Activated CD8-positive, alpha-beta T cell treated with anti-CD3 and anti-CD28 coated beads, Interleukin-2, amount 10 ng/mL, durations not matched to agents 7 days and 5 days (primary cell): ENCODE results near the gene NDRG2. TPM values are rescaled to one million over a fixed set of nuclear protein-coding genes. Genes with fewer than 3 reads are reported as not detected.

ENCODE experiments used
- ATAC-seq: fragments of 150-1000 bp; cut with Tn5 transposase; one replicate; pipeline ENCODE4 v1.10.0; 2021; ENCODE audit warnings: moderate library complexity
- CTCF ChIA-PET: fragments of 350-600 bp; sonication (Branson Sonifier 250); formaldehyde crosslinking; loops from one replicate; lab custom pipeline; 2021; ENCODE audit warnings: antibody characterized with exemption; lab: Charles Lee
- POLR2A ChIA-PET: fragments of 350-600 bp; sonication (Branson Sonifier 250); formaldehyde crosslinking; loops from one replicate; lab custom pipeline; 2021; ENCODE audit warnings: antibody characterized with exemption; lab: Charles Lee
- DNase-seq: peaks from one replicate; pipeline ENCODE4 v3.0.0-alpha.2; 2020
- H3K27ac Mint-ChIP-seq: one replicate; pipeline ENCODE4 v1.8.0; 2021; ENCODE audit warnings: mild to moderate bottlenecking, mixed read lengths
- H3K27me3 Mint-ChIP-seq: one replicate; pipeline ENCODE4 v1.8.0; 2021; ENCODE audit warnings: low read depth, mixed read lengths
- H3K36me3 Mint-ChIP-seq: one replicate; pipeline ENCODE4 v1.8.0; 2021; ENCODE audit warnings: low read depth, mixed read lengths
- H3K4me1 Mint-ChIP-seq: one replicate; pipeline ENCODE4 v1.8.0; 2021; ENCODE audit warnings: low read depth, mixed read lengths
- H3K4me3 Mint-ChIP-seq: one replicate; pipeline ENCODE4 v1.8.0; 2021; ENCODE audit warnings: mild to moderate bottlenecking, mixed read lengths
- H3K9me3 Mint-ChIP-seq: one replicate; pipeline ENCODE4 v1.8.0; 2022; ENCODE audit warnings: mixed read lengths; ENCODE audit not compliant: insufficient read depth
- total RNA-seq, 2 experiments: library from RNA; stranded (reverse); gene quantifications; one replicate each; pipeline ENCODE4 v1.2.3, GENCODE V29; 2021

NDRG2 gene
- total RNA-seq, 2 experiments from 2014 or later, result 6.2 to 7.6 TPM

GRCh38 chr14:21029917-21030316, 5.1 kb upstream of the NDRG2 start, which contains the start of gene TPPP2:
Gene TPPP2 (plus strand): TSS chr14:21030217. CDS start chr14:21030582, 365 bp downstream.
- no peak within 1 kb of the TSS for H3K4me3 Mint-ChIP-seq
- no peaks in the 10 kb centered on the region for H3K9me3 Mint-ChIP-seq
- CTCF ChIA-PET, result interaction anchor here (0.9 to 12.6 kb wide), 4 partner anchors 11 to 60 kb away, joined by 3 to 117 read pairs (median 8); no protein-coding TSS in a partner anchor
- POLR2A ChIA-PET, result no interaction called here
- no peak for ATAC-seq
- DNase-seq, result no peak
- H3K36me3 Mint-ChIP-seq, result no peaks in the 10 kb centered on the region
- H3K27ac Mint-ChIP-seq, result no peak within 1 kb of the TSS
- H3K4me1 Mint-ChIP-seq, result peaks cover 3% of the 10 kb centered on the region
- H3K27me3 Mint-ChIP-seq, result peaks cover 20% of the 10 kb centered on the region

- Mint-ChIP-seq H3K27ac (no peak overlapping the region), H3K36me3 (no peaks in the 10 kb centered on the region), H3K27me3 (peaks cover 30% of the 10 kb centered on the region), H3K4me1 (peaks cover 12% of the 10 kb centered on the region), H3K9me3 (no peaks in the 10 kb centered on the region), H3K4me3 (no peak overlapping the region)
- CTCF ChIA-PET, result interaction anchor here (0.7 to 12.6 kb wide), 2 partner anchors 11 to 66 kb away, joined by 3 to 117 read pairs; no protein-coding TSS in a partner anchor
- ATAC-seq (no peak), DNase-seq (no peak)
- POLR2A ChIA-PET, result no interaction called here
Observed at GRCh38 chr14:21026988-21027315, 2.1 kb upstream of the NDRG2 start.

DNA sequence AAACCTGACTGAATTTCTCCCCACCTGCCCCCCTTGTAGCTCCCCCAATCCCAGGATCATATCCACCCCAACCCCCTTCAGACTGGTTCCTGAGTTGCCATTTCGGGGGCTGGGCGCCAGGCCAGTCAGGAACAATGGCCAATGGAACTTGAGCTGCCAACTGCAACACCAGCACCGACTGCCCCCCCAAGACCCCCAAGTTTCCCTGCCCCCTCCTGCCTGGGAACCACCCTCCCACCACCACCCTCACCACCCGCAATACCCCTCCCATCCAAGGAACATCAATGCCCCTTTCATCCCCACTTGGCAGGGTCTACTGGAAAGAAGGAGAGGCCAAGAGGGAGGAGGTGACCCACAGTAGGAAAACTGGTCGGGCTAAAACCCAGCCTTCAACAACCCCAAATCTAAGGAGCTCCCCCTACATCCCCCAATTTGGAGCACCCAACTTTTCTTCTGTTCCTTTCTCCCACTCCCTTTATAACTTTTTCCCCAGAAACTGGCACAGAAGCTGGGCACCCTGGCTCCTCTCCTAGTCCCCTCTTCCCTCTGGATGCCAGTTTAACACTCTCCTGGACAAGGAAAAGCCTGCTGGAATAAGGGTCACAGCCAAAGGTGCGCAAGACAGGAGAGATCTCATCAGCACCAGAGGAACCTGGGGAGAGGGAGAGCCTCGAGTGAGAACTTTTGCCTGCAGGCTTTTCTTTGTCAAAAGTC, 1.6 kb upstream of the NDRG2 start:
- H3K4me1 Mint-ChIP-seq, result peaks cover 12% of the 10 kb centered on the region
- DNase-seq, result no peak
- no peak overlapping the region for H3K4me3 Mint-ChIP-seq
- no peak overlapping the region for H3K27ac Mint-ChIP-seq
- H3K27me3 Mint-ChIP-seq, result peaks cover 30% of the 10 kb centered on the region
- no peaks in the 10 kb centered on the region for H3K36me3 Mint-ChIP-seq
- ATAC-seq, result no peak
- ChIA-PET CTCF (interaction anchor here (0.7 to 12.6 kb wide), 2 partner anchors 11 to 66 kb away, joined by 3 to 117 read pairs; no protein-coding TSS in a partner anchor), POLR2A (no interaction called here)
- H3K9me3 Mint-ChIP-seq, result no peaks in the 10 kb centered on the region

DNA sequence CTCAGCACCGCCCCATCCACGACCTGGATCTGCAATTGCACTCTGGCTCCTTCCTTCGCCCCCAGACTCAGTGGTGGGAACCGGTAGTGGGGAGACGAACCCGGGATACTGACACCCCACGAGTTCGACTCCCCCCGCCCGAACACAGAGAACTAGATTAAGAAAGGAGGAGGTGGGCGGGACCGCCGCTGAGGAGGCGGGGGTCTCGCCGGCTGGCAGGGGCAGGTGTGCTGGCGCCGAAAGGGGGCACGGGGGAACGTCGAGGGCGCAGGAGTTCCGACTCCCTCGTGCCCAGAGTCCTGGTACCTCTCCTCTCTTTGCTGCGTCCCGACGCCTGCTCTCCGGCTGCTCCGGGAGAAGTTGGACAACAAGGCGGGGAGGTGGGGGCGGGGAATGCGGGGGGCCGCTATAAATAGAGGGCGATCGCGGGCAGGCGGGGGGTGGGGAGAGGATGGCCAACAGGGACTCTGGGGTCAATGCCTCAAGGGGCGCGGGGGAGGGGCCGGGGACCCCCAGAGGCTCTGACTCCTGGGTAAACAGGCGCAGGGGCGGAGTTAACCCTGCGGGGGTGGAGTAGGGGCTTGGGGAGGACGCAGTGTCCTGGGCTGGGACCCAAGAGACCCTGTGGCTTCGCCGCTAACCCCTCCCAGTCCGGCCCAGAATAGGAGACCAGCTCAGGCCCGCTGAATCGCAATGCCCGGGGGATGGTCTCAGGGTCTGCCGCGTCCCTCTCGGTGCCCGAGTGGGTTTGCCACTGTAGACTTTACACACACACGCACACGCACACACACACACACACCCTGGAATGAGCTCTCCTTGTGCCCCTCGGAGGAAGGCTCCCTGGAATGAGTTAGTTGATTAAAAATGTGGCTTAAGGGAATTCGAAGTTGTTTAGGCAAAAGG, 761 bp upstream of the NDRG2 start:
- Mint-ChIP-seq H3K27me3 (peaks cover 30% of the 10 kb centered on the region), H3K9me3 (no peaks in the 10 kb centered on the region), H3K4me1 (peaks cover 12% of the 10 kb centered on the region), H3K27ac (no peak overlapping the region), H3K4me3 (peak overlapping the region; percentile 72), H3K36me3 (no peaks in the 10 kb centered on the region)
- ChIA-PET POLR2A (no interaction called here), CTCF (interaction anchor here (3.1 to 12.6 kb wide), 2 partner anchors 10 to 11 kb away, joined by 22 to 117 read pairs; no protein-coding TSS in a partner anchor)
- ATAC-seq (no peak), DNase-seq (no peak)

GRCh38 chr14:21023817-21024584, 860 bp downstream of the NDRG2 start:
- peak overlapping the region; percentile 13 for H3K27ac Mint-ChIP-seq
- H3K4me1 Mint-ChIP-seq, result peaks cover 12% of the 10 kb centered on the region
- peaks cover 30% of the 10 kb centered on the region for H3K27me3 Mint-ChIP-seq
- peak overlapping the region; percentile 65 for H3K4me3 Mint-ChIP-seq
- DNase-seq (peak; percentile 31), ATAC-seq (no peak)
- H3K36me3 Mint-ChIP-seq, result no peaks in the 10 kb centered on the region
- no peaks in the 10 kb centered on the region for H3K9me3 Mint-ChIP-seq
- CTCF ChIA-PET, result interaction anchor here (1.0 to 3.1 kb wide), 7 partner anchors 9 to 80 kb away, joined by 3 to 22 read pairs (median 4); no protein-coding TSS in a partner anchor
- POLR2A ChIA-PET, result interaction anchor here (0.7 to 0.8 kb wide), 2 partner anchors 9 to 233 kb away, joined by 3 read pairs; no protein-coding TSS in a partner anchor

DNA sequence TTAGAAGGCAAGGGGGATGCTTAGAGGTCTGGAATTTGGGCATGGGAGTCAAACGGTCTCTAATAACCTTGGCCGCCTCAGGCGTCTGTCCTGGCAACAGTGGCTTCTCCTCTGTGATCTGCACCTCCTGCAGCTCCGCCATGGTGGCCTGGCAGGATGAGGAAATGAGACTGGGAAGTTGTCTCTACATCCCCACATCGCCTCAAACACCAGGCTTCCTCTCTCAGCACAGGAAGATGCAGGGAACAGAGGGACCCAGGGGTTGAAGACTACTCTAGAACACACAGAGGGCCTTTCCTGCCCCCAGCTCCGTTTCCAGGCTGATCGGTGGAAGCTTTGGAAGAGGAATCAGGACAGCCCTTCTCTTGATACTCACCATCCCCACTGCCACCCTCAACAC, 1.7 kb downstream of the NDRG2 start:
- Mint-ChIP-seq H3K9me3 (no peaks in the 10 kb centered on the region), H3K27me3 (peaks cover 30% of the 10 kb centered on the region), H3K27ac (no peak overlapping the region), H3K36me3 (no peaks in the 10 kb centered on the region), H3K4me3 (no peak overlapping the region), H3K4me1 (peaks cover 12% of the 10 kb centered on the region)
- ChIA-PET POLR2A (no interaction called here), CTCF (interaction anchor here (1.2 to 3.1 kb wide), 4 partner anchors 9 to 81 kb away, joined by 3 to 22 read pairs (median 6); no protein-coding TSS in a partner anchor)
- DNase-seq (no peak), ATAC-seq (no peak)

GRCh38 chr14:21022686-21023085, 2.2 kb downstream of the NDRG2 start:
- ChIA-PET POLR2A (no interaction called here), CTCF (interaction anchor here (1.2 to 3.1 kb wide), 3 partner anchors 8 to 82 kb away, joined by 3 to 22 read pairs (median 9); no protein-coding TSS in a partner anchor)
- H3K27ac Mint-ChIP-seq, result no peak overlapping the region
- DNase-seq (no peak), ATAC-seq (no peak)
- H3K4me1 Mint-ChIP-seq, result peaks cover 12% of the 10 kb centered on the region
- H3K4me3 Mint-ChIP-seq, result no peak overlapping the region
- H3K27me3 Mint-ChIP-seq, result peaks cover 30% of the 10 kb centered on the region
- H3K9me3 Mint-ChIP-seq, result no peaks in the 10 kb centered on the region
- H3K36me3 Mint-ChIP-seq, result no peaks in the 10 kb centered on the region

DNA sequence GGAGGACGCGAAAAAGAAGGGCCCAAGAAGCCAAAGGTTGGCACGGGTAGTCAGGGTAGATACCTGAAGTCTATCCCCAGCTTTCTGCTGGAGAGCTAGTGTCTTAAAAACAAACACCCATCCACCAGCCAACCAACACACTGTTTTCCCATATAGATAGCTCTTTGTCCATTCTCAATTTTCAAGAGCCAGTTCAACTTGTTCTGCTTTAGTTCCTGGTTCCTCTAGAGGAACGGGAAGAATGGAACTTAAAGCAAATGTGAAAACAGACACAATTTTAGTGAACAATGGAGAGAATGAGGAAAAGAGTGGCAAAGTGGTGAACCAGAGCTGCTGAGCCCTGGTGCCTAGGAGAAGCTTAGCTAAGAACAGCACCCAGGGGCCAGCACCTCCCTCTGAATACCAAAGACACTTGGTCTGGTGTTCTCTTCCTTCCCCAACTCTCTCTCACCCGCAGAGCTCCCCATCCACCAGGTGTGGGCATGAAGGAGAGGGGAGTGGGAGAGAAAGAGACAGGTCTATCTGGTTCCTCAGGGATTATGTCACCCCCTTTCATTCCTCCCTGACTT, 3.8 kb downstream of the NDRG2 start:
- POLR2A ChIA-PET, result no interaction called here
- CTCF ChIA-PET, result interaction anchor here (0.7 to 2.4 kb wide), 6 partner anchors 19 to 83 kb away, joined by 3 to 8 read pairs (median 6); no protein-coding TSS in a partner anchor
- Mint-ChIP-seq H3K4me3 (no peak overlapping the region), H3K27me3 (peaks cover 22% of the 10 kb centered on the region), H3K27ac (no peak overlapping the region), H3K9me3 (no peaks in the 10 kb centered on the region), H3K36me3 (no peaks in the 10 kb centered on the region), H3K4me1 (peaks cover 12% of the 10 kb centered on the region)
- ATAC-seq, result no peak
- DNase-seq, result no peak

GRCh38 chr14:21019366-21019765, 5.5 kb downstream of the NDRG2 start:
- Mint-ChIP-seq H3K9me3 (no peaks in the 10 kb centered on the region), H3K36me3 (no peaks in the 10 kb centered on the region), H3K4me1 (peaks cover 6% of the 10 kb centered on the region), H3K4me3 (no peak overlapping the region), H3K27me3 (peaks cover 22% of the 10 kb centered on the region), H3K27ac (no peak overlapping the region)
- ChIA-PET CTCF (interaction anchor here (2.4 to 3.7 kb wide), 2 partner anchors 73 to 85 kb away, joined by 6 to 22 read pairs; no protein-coding TSS in a partner anchor), POLR2A (no interaction called here)
- DNase-seq (no peak), ATAC-seq (no peak)

- Mint-ChIP-seq H3K36me3 (no peaks in the 10 kb centered on the region), H3K27me3 (peaks cover 16% of the 10 kb centered on the region), H3K4me3 (no peak overlapping the region), H3K9me3 (no peaks in the 10 kb centered on the region), H3K4me1 (peaks cover under 1% of the 10 kb centered on the region), H3K27ac (no peak overlapping the region)
- no peak for DNase-seq
- CTCF ChIA-PET, result interaction anchor here (1.8 to 6.3 kb wide), 4 partner anchors 18 to 85 kb away, joined by 6 to 126 read pairs (median 15); partner anchors contain the start of gene SLC39A2
- ATAC-seq, result no peak
- POLR2A ChIA-PET, result no interaction called here
Observed at GRCh38 chr14:21018781-21019180, 6.1 kb downstream of the NDRG2 start.
